ENCODE results near the gene PCDHGB3.
A peak's percentile ranks its signal among the peaks of the same experiment; 100 is the strongest.
"Not testable (repeated sequence)": the region's sequence is repeated elsewhere in the genome, so short reads cannot be mapped to it uniquely, and the experiment has no call there.

PCDHGB3 gene

DNA sequence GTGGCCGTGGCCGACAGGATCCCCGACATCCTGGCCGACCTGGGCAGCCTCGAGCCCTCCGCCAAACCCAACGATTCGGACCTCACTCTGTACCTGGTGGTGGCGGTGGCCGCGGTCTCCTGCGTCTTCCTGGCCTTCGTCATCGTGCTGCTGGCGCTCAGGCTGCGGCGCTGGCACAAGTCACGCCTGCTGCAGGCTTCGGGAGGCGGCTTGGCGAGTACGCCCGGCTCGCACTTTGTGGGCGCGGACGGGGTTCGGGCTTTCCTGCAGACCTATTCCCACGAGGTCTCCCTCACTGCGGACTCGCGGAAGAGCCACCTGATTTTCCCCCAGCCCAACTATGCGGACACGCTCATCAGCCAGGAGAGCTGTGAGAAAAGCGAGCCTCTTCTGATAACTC is 24.0 kb upstream of the PCDHGB3 start:
- not testable (repeated sequence) for ATAC-seq (replicated peaks)
- H3K9me3 Mint-ChIP-seq = peaks cover 22 to 27% of the 10 kb centered on the region in 2 donors

DNA sequence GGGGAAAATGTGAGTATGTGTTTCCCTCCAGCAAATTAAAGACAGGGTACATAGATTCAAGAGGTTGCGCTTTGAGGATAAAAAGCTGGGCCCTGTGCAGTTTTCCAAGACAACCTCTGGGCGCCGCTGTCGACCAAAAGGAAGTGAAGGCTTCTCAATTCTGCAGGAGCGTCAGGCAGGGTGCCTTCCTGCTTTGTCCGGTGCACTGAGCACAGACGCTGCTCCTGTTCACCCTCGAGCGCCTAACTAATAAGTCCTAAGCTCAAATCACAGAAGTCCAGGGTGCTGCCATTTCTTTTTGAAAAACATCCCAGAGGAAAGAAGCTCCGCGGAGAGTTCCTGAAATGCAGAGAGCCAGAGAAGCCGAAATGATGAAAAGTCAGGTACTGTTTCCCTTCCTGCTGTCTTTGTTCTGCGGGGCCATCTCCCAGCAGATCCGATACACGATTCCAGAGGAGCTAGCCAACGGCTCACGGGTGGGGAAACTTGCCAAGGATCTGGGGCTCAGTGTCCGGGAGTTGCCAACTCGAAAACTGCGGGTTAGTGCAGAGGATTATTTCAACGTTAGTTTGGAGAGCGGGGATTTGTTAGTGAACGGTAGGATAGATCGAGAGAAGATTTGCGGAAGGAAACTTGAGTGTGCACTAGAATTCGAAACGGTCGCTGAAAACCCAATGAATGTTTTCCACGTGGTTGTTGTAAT is 20.0 kb upstream of the PCDHGB3 start, which contains the start of gene PCDHGB1:
TSS of gene PCDHGB1 (plus strand) at position 183 of the 703 bp plus-strand sequence. CDS start at position 345, 162 bp downstream.
- H3K36me3 Mint-ChIP-seq = peaks cover 14 to 27% of the 10 kb centered on the region in 2 donors
- ATAC-seq (replicated peaks) (no peak), DNase-seq (no peak)
- no peak within 1 kb of the TSS for H3K27ac Mint-ChIP-seq
- H3K4me3 Mint-ChIP-seq = peak within 1 kb of the TSS in 1 of 2 donors; percentile 44
- H3K4me1 Mint-ChIP-seq = peaks cover 0 to 1% of the 10 kb centered on the region in 2 donors
- H3K9me3 Mint-ChIP-seq = peaks cover 19 to 22% of the 10 kb centered on the region in 2 donors
- peaks cover 54 to 74% of the 10 kb centered on the region in 2 donors for H3K27me3 Mint-ChIP-seq

More for the DNA sequence above, 24.0 kb upstream of the PCDHGB3 start:
- Mint-ChIP-seq H3K36me3 (peaks cover 11 to 25% of the 10 kb centered on the region in 2 donors), H3K27me3 (peaks cover 63 to 84% of the 10 kb centered on the region in 2 donors)
- H3K27ac Mint-ChIP-seq, DNase-seq, H3K4me1 Mint-ChIP-seq, H3K4me3 Mint-ChIP-seq: not testable (repeated sequence)

DNA sequence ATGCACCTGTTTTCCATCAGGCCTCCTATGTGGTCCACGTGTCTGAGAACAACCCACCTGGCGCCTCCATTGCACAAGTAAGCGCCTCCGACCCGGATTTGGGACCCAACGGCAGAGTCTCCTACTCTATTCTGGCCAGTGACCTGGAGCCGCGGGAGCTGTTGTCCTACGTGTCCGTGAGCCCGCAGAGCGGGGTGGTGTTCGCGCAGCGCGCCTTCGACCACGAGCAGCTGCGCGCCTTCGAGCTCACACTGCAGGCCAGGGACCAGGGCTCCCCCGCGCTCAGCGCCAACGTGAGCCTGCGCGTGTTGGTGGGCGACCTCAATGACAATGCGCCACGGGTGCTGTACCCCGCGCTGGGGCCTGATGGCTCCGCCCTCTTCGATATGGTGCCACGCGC is 18.5 kb upstream of the PCDHGB3 start:
- ATAC-seq (replicated peaks) (no peak), DNase-seq (no peak)
- Mint-ChIP-seq H3K4me3 (no peak overlapping the region), H3K9me3 (peaks cover 19 to 20% of the 10 kb centered on the region in 2 donors), H3K27ac (no peak overlapping the region), H3K27me3 (peaks cover 63 to 74% of the 10 kb centered on the region in 2 donors), H3K4me1 (peaks cover 0 to 1% of the 10 kb centered on the region in 2 donors), H3K36me3 (peaks cover 11 to 19% of the 10 kb centered on the region in 2 donors)

DNA sequence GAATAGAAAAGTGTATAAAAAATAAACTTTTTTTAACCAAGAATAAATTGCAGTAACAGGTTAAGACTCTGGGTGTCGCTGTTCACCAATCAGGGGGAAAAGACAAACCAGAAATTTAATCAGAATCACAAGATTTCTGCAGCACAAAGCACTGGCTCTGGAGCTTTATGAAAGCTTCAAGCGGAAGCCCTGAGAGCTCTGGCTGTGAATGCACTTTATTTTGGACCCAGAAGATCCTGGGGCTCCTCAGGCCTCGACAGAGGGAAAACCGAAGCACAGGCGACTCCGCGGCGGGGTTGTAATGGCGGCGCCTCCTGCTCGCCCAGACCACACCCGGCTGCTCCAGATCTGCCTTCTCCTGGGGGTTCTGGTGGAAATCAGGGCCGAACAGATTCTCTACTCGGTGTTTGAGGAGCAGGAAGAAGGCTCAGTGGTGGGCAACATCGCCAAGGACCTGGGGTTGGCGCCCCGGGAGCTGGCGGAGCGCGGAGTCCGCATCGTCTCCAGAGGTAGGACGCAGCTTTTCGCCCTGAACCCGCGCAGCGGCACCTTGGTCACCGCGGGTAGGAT is 15.1 kb upstream of the PCDHGB3 start, which contains the start of gene PCDHGA4:
TSS of gene PCDHGA4 (plus strand) at position 122 of the 570 bp plus-strand sequence. CDS start at position 209, 87 bp downstream.
- H3K4me3 Mint-ChIP-seq = no peak within 1 kb of the TSS
- no peak within 1 kb of the TSS for H3K27ac Mint-ChIP-seq
- DNase-seq (no peak), ATAC-seq (replicated peaks) (no peak)
- peaks cover 13 to 21% of the 10 kb centered on the region in 2 donors for H3K9me3 Mint-ChIP-seq
- peaks cover 12 to 15% of the 10 kb centered on the region in 2 donors for H3K36me3 Mint-ChIP-seq
- peaks cover 65 to 83% of the 10 kb centered on the region in 2 donors for H3K27me3 Mint-ChIP-seq
- H3K4me1 Mint-ChIP-seq = peaks cover 0 to 1% of the 10 kb centered on the region in 2 donors

DNA sequence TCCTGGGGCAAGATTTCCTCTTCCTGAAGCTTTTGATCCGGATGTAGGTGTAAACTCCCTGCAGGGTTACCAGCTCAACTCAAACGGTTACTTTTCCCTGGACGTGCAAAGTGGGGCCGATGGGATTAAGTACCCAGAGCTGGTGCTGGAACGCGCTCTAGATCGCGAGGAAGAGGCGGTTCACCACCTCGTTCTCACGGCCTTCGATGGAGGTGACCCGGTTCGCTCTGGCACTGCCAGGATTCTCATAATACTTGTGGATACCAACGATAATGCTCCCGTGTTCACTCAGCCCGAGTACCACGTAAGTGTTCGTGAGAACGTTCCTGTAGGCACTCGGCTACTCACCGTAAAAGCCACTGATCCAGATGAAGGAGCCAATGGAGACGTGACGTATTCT is 14.4 kb upstream of the PCDHGB3 start:
- ATAC-seq (replicated peaks) = no peak
- Mint-ChIP-seq H3K9me3 (peaks cover 12 to 19% of the 10 kb centered on the region in 2 donors), H3K4me1 (peaks cover 0 to 1% of the 10 kb centered on the region in 2 donors), H3K36me3 (peaks cover 11 to 14% of the 10 kb centered on the region in 2 donors), H3K27me3 (peaks cover 65 to 83% of the 10 kb centered on the region in 2 donors), H3K27ac (no peak overlapping the region), H3K4me3 (no peak overlapping the region)
- DNase-seq = no peak

DNA sequence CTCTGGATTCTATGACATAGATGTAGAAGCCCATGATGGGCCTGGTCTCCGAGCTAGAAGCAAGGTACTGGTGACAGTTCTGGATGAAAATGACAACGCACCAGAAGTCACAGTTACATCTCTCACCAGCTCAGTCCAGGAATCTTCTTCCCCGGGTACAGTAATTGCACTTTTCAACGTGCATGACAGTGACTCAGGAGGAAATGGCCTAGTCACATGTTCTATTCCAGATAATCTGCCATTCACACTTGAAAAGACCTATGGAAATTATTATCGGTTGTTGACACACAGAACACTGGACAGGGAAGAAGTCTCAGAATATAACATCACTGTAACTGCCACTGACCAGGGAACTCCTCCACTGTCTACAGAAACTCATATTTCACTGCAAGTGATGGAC is 13.9 kb upstream of the PCDHGB3 start:
- H3K27ac Mint-ChIP-seq = no peak overlapping the region
- peaks cover 66 to 83% of the 10 kb centered on the region in 2 donors for H3K27me3 Mint-ChIP-seq
- no peak for ATAC-seq (replicated peaks)
- peaks cover 16 to 21% of the 10 kb centered on the region in 2 donors for H3K9me3 Mint-ChIP-seq
- H3K4me1 Mint-ChIP-seq = peaks cover 0 to 1% of the 10 kb centered on the region in 2 donors
- H3K36me3 Mint-ChIP-seq = peaks cover 15 to 18% of the 10 kb centered on the region in 2 donors
- DNase-seq = no peak
- no peak overlapping the region for H3K4me3 Mint-ChIP-seq

DNA sequence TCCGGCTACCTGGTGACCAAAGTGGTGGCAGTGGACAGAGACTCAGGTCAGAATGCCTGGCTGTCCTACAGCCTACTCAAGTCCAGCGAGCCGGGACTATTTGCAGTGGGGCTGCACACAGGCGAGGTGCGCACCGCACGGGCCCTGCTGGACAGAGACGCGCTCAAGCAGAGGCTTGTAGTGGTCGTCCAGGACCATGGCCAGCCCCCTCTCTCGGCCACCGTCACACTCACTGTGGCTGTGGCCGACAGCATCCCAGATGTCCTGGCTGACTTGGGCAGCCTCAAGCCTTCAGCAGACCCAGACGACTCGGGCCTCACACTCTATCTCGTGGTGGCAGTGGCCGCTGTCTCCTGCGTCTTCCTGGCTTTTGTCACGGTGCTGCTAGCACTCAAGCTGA is 13.1 kb upstream of the PCDHGB3 start:
- Mint-ChIP-seq H3K27ac (no peak overlapping the region), H3K4me1 (peaks cover 0 to 1% of the 10 kb centered on the region in 2 donors), H3K36me3 (peaks cover 16 to 22% of the 10 kb centered on the region in 2 donors), H3K27me3 (peaks cover 67 to 83% of the 10 kb centered on the region in 2 donors), H3K9me3 (peaks cover 19 to 22% of the 10 kb centered on the region in 2 donors), H3K4me3 (no peak overlapping the region)
- ATAC-seq (replicated peaks) (no peak), DNase-seq (no peak)

DNA sequence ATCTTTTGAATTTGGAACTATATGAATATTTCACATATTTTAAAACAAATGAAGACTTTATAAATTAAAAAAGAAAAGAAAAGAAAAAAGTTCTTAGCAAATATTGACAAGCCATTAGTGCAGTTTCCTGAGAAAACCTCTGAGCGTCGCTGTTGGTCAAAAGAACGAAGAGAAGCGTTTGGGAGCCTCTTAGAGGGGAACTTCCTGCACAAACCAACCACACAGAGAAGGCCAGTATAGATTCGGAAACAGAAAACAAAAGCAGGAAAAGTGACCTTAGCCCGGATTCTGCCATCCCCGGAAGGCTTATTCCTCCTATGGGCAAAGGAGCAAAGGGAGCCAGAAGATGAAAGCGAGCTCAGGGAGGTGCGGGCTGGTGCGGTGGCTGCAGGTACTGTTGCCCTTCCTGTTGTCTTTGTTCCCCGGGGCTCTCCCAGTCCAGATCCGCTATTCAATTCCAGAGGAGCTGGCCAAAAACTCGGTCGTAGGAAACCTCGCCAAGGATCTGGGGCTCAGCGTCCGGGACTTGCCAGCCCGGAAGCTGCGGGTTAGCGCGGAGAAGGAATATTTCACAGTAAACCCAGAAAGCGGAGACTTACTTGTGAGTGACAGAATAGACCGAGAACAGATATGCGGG is 10.1 kb upstream of the PCDHGB3 start, which contains the start of gene PCDHGB2:
TSS of gene PCDHGB2 (plus strand) at position 205 of the 637 bp plus-strand sequence. CDS start at position 347, 142 bp downstream.
- Mint-ChIP-seq H3K27ac (peak within 1 kb of the TSS; percentile 67), H3K4me3 (peak within 1 kb of the TSS; percentile 75 to 80), H3K4me1 (no peaks in the 10 kb centered on the region), H3K27me3 (peaks cover 72 to 86% of the 10 kb centered on the region in 2 donors), H3K9me3 (peaks cover 15 to 26% of the 10 kb centered on the region in 2 donors), H3K36me3 (peaks cover 17 to 32% of the 10 kb centered on the region in 2 donors)
- ATAC-seq (replicated peaks) (peak; percentile 29 to 36), DNase-seq (no peak)

DNA sequence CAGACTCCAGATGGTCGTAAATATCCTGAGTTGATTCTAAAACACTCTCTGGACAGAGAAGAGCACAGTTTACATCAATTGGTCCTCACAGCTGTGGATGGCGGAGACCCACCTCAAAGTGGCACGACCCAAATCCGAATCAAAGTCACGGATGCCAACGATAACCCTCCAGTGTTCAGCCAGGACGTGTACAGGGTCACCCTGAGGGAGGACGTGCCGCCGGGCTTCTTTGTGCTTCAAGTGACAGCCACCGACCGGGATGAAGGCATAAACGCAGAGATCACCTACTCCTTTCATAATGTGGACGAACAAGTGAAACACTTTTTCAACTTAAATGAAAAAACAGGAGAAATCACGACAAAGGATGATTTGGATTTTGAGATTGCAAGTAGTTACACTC is 9.4 kb upstream of the PCDHGB3 start:
- Mint-ChIP-seq H3K9me3 (peaks cover 17 to 29% of the 10 kb centered on the region in 2 donors), H3K4me1 (no peaks in the 10 kb centered on the region), H3K36me3 (peaks cover 21 to 39% of the 10 kb centered on the region in 2 donors), H3K27me3 (peaks cover 73 to 87% of the 10 kb centered on the region in 2 donors), H3K27ac (peak overlapping the region; percentile 67), H3K4me3 (no peak overlapping the region)
- DNase-seq (no peak), ATAC-seq (replicated peaks) (no peak)

DNA sequence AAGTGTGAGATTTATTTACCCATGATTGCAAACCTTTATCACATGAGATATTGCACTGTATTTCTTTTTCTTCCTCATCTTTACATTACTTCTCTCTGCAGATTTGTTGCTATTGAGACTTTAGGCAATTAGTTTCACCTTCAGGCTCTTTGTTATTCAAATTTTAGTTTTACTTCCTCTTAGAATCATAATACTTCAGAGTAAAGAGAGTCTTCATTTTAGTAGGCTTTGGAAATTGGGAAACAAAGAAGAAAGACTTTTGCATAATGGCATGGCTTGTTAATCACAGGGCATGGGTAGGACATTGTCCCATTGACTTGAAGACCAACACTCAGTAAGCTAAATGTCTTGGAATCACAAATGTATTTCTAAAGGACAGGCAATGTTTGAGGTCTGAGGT is 7.3 kb upstream of the PCDHGB3 start:
- H3K27ac Mint-ChIP-seq = peak overlapping the region; percentile 44
- DNase-seq = no peak
- H3K9me3 Mint-ChIP-seq = peaks cover 20 to 28% of the 10 kb centered on the region in 2 donors

DNA sequence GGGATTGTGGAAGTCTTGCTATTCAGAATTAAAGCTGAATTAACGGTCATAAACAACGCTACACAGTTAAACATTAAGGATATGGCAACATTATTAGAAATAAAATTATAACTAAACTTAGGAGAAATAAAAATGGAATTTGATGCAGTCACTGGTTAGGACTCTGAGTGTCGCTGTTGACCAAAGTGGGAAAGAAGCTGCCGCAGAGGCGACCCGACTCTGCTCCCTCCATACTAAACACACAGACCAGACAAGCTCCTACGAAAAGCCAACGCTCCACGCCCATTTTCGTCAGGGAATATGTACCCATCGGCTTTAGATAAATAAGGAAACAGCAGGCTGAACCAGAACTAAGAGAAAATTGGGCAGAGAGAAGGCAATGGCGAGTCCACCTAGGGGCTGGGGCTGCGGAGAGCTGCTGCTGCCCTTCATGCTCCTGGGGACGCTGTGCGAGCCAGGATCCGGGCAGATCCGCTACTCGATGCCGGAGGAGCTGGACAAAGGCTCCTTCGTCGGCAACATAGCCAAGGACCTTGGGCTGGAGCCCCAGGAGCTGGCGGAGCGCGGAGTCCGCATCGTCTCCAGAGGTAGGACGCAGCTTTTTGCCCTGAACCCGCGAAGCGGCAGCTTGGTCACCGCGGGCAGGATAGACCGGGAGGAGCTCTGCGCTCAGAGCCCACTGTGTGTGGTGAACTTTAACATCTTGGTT is 5.9 kb upstream of the PCDHGB3 start, which contains the start of gene PCDHGA5:
TSS of gene PCDHGA5 (plus strand) at position 211 of the 709 bp plus-strand sequence. CDS start at position 380, 169 bp downstream.
- H3K4me3 Mint-ChIP-seq = peak within 1 kb of the TSS in 1 of 2 donors; percentile 32
- peaks cover 25 to 40% of the 10 kb centered on the region in 2 donors for H3K36me3 Mint-ChIP-seq
- H3K4me1 Mint-ChIP-seq = no peaks in the 10 kb centered on the region
- peaks cover 20 to 28% of the 10 kb centered on the region in 2 donors for H3K9me3 Mint-ChIP-seq
- no peak for DNase-seq
- no peak for ATAC-seq (replicated peaks)
- H3K27ac Mint-ChIP-seq = peak within 1 kb of the TSS; percentile 81
- peaks cover 66 to 73% of the 10 kb centered on the region in 2 donors for H3K27me3 Mint-ChIP-seq

More for the DNA sequence above, 7.3 kb upstream of the PCDHGB3 start:
- H3K36me3 Mint-ChIP-seq = peaks cover 25 to 40% of the 10 kb centered on the region in 2 donors
- H3K27me3 Mint-ChIP-seq = peaks cover 64 to 76% of the 10 kb centered on the region in 2 donors
- no peaks in the 10 kb centered on the region for H3K4me1 Mint-ChIP-seq
- no peak for ATAC-seq (replicated peaks)
- H3K4me3 Mint-ChIP-seq = peak overlapping the region in 1 of 2 donors; percentile 17

DNA sequence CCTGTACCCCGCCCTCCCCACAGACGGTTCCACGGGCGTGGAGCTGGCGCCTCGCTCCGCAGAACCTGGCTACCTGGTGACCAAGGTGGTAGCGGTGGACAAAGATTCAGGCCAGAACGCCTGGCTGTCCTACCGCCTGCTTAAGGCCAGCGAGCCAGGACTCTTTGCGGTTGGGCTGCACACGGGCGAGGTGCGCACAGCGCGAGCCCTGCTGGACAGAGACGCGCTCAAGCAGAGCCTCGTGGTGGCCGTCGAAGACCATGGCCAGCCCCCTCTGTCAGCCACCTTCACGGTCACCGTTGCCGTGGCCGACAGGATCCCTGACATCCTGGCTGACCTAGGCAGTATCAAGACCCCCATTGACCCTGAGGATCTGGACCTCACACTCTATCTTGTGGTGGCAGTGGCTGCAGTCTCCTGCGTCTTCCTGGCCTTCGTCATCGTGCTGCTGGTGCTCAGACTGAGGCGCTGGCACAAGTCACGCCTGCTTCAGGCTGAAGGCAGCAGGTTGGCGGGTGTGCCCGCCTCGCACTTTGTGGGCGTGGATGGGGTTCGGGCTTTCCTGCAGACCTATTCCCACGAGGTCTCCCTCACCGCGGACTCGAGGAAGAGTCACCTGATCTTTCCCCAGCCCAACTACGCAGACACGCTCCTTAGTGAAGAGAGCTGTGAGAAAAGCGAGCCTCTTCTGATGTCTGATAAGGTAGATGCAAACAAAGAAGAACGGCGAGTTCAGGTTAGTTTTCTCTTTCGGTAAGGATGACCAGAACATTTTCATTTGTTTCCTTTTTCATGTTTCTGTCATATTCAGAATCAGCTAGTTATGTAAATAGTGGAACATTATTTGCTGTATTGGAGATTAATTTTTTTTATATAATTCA is 3.8 kb upstream of the PCDHGB3 start:
- H3K4me3 Mint-ChIP-seq = no peak overlapping the region
- peaks cover 0 to 3% of the 10 kb centered on the region in 2 donors for H3K4me1 Mint-ChIP-seq
- peaks cover 17 to 28% of the 10 kb centered on the region in 2 donors for H3K9me3 Mint-ChIP-seq
- ATAC-seq (replicated peaks) (no peak), DNase-seq (no peak)
- H3K27me3 Mint-ChIP-seq = peaks cover 61 to 69% of the 10 kb centered on the region in 2 donors
- H3K27ac Mint-ChIP-seq = peak overlapping the region; percentile 5
- H3K36me3 Mint-ChIP-seq = peaks cover 16 to 37% of the 10 kb centered on the region in 2 donors

Measured in stimulated activated naive B cell treated with anti-CD40 and anti-IgM and Interleukin-4, amounts not matched to agents 10 μg/mL and 1 μg/mL and 100 μg/mL, for 72 hours (primary cell).